ENCODE results near the gene MALT1.
"Not testable (repeated sequence)": the region's sequence is repeated elsewhere in the genome, so short reads cannot be mapped to it uniquely, and the experiment has no call there.

The MALT1 gene, protein sequence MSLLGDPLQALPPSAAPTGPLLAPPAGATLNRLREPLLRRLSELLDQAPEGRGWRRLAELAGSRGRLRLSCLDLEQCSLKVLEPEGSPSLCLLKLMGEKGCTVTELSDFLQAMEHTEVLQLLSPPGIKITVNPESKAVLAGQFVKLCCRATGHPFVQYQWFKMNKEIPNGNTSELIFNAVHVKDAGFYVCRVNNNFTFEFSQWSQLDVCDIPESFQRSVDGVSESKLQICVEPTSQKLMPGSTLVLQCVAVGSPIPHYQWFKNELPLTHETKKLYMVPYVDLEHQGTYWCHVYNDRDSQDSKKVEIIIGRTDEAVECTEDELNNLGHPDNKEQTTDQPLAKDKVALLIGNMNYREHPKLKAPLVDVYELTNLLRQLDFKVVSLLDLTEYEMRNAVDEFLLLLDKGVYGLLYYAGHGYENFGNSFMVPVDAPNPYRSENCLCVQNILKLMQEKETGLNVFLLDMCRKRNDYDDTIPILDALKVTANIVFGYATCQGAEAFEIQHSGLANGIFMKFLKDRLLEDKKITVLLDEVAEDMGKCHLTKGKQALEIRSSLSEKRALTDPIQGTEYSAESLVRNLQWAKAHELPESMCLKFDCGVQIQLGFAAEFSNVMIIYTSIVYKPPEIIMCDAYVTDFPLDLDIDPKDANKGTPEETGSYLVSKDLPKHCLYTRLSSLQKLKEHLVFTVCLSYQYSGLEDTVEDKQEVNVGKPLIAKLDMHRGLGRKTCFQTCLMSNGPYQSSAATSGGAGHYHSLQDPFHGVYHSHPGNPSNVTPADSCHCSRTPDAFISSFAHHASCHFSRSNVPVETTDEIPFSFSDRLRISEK

DNA sequence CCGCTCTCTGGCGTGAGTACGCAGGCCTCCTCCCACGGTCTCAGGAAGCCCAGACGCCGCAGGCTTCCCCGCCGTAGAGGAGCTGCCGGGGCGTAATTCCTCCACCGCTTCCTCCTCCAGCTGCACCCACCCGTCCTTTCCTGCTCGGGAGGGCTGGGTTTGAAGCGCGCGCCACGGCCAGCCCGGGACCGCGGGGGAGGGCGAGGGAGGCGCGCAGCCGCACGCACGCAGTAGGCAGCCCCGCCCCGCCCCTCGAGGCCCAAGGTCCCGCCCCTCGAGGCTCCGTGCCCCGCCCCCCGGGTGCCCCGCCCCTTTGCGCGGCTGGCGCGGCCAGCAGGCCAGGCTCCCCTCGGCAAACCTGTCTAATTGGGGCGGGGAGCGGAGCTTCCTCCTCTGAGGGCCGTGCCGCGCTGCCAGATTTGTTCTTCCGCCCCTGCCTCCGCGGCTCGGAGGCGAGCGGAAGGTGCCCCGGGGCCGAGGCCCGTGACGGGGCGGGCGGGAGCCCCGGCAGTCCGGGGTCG, at the start of gene MALT1:
TSS of gene MALT1 (plus strand) at position 355 of the 521 bp plus-strand sequence. CDS start 179 bp downstream, outside the sequence.
- DNase-seq, result peak; percentile 83 to 90

DNA sequence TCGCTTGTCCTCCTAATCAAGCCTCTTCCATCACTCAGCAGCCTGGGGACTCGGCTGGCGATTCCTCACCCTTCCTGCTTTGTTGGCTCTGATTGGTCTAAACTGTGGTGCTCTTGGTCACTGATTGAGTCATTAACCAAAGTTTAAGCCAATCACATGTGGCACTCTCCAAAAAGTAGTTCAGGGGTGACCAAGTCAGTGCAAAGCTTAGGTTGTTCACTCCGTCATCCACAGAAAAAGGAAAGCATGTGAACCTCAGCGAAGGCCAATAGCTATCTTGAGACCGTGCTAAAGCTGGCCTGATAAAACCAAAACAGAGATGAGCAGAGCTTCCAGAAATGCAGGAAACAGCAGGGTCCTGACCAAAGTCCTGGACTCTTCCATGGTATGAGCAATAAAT, 47.3 kb upstream of the MALT1 start:
- DNase-seq, result no peak

DNA sequence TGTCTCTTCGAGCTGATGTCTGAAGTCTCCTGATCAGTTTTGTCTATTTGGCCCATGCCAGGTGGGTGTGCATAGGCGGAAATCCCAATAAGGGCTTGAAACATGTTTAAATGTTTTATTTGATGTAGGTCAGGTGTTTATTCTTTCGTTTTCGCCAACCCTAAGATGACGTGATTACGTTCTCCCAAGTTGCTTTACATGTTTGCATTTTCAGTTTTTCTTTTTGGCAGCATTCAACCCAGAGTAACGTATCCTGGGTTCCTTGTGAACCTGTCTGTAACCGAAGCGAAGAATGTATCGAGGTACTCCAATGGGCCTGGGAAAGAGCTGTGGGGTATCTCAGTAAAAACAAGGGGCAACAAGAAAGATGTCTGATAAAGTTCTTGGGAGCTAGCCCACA, 45.4 kb upstream of the MALT1 start:
- no peak for DNase-seq

DNA sequence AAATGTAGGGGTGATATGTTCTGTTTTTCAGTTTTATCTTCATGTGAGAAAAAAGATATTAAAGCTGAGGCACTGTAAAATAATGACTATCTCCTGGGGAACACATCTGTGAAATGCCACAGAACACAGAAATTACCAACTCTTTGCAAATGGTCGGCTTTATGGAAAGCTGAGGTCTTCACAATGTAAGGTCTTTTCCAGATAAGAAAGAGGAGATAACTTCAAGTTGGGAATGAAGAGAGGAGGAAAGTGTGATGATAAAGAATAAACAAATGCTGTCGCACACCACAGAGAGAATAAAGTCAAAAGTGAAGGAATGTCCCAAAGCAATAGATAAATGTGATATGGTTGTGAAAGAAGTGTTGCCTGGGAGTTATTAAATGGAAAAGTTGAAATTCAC, 41.2 kb upstream of the MALT1 start:
- DNase-seq, result no peak

DNA sequence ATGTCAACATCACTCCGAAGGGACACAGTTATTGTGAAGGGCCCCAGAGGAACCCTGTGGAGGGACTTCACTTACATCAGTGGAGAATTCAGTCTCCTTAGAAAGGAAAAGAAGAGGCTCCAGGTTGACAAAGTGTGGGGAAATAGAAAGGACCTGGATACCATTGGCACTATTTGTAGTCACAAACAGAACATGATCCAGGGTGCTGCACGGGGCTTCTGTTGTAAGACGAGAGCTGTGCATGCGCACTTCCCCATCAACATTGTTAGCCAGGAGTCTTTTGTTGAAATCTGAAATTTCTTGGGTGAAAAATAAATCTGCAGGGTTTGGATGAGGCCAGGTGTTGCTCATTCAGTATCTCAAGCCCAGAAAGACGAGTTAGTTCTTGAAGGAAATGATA, 40.0 kb upstream of the MALT1 start:
- no peak for DNase-seq

DNA sequence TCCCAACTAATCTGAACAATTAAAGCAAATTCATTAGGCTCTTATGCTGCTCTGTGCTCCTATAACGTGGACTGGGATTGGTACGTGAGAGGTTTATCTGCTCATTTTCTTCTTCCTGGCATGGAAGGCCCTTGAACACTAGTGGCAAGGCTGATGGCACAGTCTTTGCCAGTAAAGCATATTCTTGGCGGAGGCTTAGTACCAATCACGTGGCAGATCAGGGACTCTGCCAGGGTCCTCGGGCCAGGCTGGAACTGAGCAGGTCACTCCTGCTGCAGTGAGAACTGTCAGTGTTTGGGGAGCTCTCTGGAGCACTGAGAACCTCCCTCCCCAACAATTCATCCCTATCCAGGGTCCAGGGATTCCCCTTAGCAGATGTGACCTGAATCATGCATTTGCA, 38.7 kb upstream of the MALT1 start:
- DNase-seq, result no peak

DNA sequence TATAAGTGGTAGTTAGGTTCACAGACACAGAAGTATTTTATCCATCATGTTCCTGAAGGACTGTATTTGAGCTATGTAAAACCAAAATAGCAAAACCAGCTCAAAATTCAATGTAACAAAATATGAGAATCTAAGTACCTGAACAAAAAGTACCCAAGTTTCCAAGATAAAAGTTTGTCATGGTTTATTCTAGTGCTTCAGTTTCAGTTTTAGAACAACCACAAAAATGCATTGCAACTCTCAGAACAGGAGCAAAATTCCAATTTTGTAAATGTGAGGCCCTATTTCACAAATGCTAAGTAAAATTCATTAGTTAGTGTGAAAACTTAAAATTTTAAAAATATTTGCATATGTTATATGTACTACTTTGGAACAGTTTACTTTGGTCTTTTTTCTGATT, 37.4 kb upstream of the MALT1 start:
- no peak for DNase-seq

DNA sequence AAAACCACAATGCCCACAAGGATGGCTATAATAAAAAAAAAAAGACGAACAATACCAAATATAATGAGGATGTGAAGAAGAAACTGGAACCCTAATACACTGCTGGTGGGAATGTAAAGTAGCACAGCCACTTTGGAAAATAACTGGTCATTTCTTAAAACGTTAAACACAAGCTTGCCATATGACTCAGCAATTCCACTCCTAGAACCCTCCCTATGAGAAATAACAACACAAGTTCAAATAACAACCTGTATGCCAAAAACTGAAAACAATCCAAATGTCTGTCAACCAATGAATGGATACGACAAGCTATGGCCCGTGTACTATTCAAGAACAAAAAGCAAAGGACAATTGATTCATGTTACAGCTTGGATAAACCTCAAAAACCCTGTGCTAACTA, 35.4 kb upstream of the MALT1 start:
- no peak for DNase-seq

DNA sequence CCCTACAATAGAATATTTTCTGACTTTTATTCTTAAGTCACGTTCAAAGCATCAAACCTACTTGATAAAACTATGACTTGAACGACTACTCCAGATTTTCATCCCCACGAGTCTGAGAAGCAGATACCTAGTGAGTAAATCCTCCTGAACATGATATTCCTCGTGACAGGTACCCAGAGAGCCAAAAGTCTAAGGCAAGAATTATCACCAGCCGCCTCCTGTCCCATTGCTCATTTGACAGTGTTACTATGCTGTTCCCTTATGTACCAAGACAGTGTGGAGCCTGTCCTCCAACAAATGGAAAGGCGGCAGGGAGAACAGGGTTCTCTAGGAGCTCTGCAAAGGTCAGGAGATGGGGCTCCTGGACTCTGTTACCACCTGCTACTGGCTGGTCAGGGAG, 34.1 kb upstream of the MALT1 start:
- DNase-seq, result no peak

DNA sequence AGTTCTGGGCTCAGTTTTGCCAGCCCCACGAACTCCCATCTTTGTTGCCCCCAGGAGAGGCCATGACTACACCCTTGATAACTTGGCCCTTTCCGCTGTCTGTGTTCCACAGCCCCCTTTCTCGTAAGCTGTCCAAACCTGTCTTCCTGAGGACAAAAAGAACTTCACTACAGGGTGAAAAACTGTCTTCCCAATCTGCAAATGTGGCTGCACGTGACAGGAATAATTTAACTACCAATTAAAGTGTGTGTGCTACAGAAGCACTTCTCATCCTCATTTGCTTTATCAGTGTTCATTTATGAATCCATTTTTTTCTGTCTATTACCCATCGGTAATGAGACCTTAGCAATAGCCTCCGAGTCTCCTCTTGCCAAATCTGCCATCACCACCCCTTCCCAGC, 33.3 kb upstream of the MALT1 start:
- DNase-seq, result no peak

DNA sequence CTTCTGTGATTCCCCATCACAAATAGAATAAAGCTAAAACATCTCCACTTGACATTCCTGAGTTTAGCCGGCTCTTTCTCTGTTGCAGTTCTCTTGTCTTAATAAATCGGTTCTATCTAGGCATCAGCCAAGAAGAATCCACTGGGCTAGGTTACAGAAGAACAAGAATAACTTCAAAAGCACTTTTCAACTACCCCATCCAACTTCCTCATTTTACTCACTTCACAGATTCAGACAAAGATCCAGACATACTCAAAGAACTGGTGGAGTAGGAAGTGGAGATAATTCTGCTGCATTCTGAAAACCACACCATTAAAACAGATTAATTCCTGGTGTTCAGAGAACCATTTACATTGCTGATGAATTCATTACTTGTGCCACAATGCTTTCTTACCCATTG, 32.8 kb upstream of the MALT1 start:
- DNase-seq, result peak; percentile 3 to 18

DNA sequence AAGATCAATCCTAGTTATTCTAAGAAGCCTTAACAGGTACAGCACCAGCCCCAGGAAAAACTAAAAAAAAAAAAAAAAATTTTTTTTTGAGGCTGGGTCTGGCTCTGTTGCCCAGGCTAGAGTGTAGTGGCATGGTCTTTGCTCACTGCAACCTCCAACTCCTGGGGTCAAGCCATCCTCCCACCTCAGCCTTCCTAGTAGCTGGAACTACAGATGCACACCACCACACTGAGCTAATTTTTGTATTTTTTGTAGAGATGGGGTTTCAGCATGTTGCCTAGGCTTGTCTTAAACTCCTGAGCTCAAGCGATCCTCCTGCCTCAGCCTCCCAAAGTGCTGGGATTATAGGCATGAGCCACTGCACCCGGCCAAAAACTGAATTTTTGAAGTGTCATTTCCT, 32.0 kb upstream of the MALT1 start:
- DNase-seq, result no peak

DNA sequence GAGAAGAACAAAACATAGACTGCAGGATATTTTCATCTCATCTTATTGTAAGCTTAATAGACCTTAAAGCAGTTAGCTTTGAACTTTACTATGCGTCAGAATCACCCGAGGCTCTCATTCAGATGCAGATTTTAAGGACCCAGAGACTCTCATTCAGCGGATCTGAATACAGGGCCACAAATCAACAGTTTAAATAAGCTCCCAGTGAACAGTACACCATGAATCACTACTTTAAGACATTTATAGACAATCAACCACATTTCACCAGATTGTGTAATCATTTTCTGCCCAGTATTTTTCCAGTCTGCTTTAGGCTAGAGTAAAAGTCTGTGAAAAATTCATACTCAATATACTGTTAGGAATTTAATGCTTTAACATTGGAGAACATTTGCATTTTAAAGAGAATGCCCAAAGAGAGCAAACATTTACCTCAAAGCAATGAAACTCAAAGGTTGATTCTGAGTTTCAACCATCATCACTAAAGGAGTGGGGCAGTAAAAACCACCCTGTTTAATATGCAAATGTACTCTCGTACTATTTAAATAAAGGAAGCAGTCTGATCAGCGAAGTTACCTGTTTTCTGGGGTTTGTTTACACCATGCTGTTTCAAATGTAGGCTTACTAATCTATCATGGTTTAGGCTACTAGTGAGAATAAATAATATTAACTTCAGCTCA, 31.4 kb upstream of the MALT1 start:
- no peak for DNase-seq

DNA sequence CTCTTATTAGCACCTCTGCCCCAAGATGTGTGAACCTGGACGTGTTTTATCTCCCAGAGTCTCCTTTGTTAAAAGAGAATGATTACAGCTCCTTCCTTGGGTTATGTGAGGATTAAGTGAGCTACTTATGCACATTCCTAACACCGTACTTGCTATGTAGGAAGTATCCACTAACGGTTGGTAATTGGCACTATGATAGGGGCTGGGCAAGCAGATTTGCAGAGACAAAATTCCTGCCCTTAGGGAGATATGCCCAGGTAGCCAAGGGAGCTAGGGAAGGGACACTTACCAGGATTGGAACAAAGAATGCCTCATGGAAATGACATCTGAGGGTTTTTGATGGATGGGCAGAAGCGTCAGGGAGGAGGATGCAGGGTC, 30.8 kb upstream of the MALT1 start:
- DNase-seq, result no peak

DNA sequence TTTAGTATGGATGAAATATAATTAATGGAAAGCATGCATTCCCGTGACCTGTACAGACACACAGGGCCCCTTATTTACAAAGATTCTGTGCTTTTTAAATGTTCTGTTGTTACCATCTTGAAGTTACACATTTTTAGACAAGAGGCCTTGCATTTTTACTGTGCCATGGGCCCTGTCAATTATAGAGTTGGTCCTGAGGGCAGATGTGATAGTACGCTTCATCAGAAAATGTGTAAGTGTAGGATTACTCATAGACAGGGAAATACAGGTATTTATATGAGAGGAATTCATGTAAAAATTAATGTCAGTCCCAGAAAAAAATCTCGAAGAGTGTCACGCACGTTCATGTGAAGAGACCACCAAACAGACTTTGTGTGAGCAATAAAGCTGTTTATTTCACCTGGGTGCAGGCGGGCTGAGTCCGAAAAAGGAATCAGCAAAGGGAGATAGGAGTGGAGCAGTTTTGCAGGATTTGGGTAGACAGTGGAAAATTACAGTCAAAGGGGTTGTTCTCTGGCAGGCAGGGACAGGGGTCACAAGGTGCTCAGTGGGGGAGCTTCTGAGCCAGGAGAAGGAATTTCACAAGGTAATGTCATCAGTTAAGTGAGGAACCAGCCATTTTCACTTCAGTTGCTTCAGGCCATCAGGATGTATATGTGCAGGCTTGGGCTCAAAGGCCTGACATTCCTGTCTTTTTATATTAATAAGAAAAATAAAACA, 30.2 kb upstream of the MALT1 start:
- DNase-seq, result no peak

DNA sequence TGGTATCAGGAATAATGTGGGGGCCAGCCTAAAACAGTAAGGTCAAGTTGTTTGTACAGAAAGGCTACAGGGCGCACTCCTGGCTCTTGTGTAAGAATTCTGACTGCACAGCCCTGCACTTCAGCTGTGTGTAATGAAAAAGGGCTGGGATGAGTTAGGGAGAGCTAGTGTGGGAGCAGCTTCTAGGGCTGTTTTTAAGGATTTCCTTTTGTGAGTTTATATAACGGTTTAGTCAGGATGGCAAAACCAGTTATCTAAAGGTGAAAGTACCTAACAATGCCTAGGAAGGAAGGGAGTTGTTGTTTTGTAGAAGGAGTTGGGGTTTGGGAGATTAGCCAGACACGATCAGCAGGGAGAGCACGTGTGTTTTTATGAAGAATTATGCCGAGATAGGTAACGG, 27.7 kb upstream of the MALT1 start:
- not testable (repeated sequence) for DNase-seq

DNA sequence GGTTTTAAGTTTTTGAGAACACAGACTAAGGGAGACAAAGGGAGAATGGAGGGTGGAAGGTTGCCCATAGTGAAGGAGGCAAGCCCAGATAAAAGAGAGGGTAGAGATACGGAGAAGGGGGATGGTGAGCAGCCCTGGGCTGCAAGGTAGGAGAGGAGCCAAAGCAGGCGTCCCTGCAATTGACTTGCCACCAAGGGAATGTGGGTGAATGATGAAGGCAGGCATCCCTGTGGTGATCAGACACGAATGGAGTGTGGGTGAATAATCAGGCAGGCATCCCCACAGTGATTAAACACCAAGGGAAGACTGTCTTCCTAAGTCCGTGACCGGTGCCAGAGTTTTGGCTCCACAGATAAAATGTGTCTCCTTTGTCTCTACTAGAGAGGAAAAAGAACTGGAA, 25.9 kb upstream of the MALT1 start:
- DNase-seq, result no peak

DNA sequence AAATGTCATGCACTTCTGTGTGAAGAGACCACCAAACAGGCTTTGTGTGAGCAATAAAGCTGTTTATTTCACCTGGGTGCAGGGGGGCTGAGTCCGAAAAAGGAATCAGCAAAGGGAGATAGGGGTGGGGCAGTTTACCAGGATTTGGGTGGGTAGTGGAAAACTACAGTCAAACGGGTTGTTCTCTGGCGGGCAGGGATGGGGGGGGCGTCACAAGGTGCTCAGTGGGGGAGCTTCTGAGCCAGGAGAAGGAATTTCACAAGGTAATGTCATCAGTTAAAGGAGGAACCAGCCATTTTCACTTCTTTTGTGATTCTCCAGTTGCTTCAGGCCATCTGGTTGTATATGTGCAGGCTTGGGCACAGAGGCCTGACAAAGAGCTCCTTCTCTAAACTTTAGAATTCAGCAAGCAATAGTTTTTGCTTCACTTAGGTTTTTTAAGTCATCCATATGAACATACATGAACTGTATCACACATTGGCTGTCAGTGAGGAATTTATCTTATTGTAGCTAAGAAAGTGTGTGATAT, 24.9 kb upstream of the MALT1 start:
- no peak for DNase-seq

DNA sequence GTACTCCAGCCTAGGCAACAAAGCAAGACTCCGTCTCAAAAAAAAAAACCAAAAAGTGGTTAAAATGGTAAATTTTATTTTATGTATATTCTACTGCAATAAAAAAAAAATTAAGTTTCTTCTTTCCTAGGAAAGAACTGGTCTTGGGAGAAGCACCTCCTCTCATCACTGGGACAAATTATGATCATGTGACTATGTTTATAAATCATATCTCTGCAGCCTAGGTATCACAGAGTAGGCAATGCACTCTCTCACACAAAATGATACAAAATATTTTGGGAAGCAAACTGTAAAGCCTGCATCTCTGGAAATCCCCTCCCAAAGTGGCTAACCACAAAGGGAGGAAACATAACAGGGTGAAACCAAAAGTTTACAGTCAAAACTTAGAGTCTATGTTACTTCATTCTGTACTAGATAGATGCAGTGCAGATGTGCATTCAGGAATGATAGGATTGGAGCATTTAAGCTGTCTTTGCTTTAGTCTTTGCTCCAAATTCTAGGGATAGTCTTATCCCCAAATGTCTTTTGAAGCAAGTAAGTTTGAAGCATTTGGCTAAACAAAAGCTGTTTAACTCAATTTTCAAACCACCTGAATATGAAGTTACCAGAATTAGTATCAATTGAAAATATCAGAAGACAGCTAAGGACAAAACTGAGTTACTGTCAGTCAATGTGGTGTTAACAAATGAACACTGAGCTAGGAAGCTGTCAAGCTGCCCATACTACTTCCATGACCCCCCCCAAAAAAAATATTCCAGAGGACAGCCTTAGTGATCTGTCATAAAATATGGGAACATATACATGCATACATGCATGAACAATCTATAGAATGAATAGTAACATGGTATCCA, 21.1 kb upstream of the MALT1 start:
- no peak for DNase-seq

DNA sequence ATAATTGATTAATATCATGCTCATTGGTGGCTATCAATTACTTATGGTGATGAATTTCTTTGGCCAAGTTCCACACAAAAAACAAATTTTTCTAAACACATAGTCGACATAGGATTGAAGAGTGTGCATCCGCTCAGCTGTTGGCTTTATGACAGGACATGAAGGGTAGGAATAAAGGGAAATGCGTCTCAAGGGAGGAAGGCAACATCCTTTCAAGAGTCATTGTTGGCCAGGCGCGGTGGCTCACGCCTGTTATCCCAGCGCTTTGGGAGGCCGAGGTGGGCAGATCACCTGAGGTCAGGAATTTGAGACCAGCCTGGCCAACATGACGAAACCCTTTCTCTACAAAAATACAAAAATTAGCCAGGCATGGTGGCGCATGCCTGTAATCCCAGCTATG, 20.4 kb upstream of the MALT1 start:
- not testable (repeated sequence) for DNase-seq

DNA sequence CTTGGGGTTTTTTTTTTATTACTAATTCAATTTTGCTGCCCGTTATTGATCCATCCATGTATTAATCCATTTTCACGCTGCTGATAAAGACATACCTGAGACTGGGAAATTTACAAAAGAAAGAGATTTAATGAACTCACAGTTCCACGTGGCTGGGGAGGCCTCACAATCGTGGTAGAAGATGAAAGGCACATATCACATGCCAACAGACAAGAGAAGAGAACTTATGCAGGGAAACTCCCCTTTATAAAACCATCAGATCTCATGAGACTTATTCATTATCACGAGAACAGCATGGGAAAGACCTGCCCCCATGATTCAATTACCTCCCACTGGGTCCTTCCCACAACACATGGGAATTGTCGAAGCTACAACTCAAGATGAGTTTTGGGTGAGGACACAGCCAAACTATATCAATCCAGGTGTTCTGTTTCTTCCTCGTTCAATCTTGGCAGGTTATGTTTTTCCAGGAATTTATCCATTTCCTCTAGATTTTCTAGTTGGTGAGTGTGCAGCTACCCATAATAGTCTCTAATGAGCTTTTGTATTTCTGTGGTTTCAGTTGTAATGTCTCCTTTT, 18.0 kb upstream of the MALT1 start:
- not testable (repeated sequence) for DNase-seq
